Activated CD8-positive, alpha-beta memory T cell treated with anti-CD3 and anti-CD28 coated beads, Interleukin-2, amount 50 U/mL, for 1 hour (primary cell): ENCODE results near the gene PHF5A.
A peak's percentile ranks its signal among the peaks of the same experiment; 100 is the strongest.
"Not testable (repeated sequence)": the region's sequence is repeated elsewhere in the genome, so short reads cannot be mapped to it uniquely, and the experiment has no call there.

Experiments
- DNase-seq: peaks from one replicate; pipeline ENCODE4 v3.0.0-alpha.2; 2020; ENCODE audit errors: extremely low read depth

PHF5A gene

DNA sequence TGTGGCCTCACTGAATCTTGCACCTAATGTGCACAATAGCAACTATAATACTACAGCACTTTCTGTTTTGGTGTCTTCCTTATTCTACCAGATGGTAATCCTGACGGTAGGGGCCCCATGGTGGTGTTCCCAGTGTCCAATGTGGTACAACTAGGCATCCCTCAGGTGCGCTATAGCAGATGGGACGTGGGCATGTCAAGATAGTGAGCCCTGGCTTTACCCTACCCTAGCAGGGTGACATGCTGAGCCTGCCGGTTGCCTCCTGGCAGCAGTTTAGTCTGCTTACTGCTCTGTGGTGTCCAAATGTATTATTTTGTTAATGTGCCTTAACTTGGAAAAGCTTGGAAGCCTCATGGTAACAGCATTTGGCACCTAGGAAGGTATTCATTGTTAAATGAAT is 19.6 kb upstream of the PHF5A start:
- DNase-seq: no peak

DNA sequence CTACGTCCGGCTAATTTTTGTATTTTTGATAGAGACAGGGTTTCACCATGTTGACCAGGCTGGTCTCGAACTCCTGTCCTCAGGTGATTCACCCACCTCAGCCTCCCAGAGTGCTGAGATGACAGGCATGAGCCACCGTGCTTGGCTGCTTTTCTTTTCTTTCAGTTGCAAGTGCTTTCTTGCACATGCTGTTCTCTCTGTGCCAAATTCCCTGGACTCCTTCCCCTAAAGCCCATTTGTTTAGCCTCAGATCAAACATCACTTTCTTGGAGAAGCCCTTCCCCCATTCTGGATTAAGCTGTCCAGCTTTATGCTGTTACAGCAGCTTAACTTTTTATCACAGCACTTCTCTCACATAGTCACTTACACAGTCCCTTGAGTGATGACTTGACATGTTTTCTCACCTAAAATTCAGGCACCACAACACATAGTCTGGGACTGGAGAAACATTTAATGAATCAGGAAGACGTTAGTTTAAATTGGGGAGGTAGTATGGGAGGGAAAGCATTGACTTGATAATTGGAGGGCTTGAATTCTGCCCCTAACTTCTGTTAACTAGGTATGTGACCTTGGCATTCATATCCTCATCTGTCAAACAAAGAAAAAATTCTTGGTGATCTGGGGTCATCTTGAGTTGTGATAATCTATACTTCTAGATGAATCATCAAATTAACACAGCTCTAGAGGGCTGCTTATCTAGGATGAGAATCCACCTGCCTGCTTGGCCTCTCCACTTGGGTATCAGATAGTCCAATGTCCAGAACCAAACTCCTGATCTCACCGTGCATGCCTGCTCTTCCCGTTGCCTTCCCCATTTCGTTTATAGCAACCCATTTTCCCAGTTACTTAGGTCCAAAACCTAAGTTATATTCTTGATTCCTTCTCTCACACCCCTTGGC is 18.8 kb upstream of the PHF5A start:
- no peak for DNase-seq

DNA sequence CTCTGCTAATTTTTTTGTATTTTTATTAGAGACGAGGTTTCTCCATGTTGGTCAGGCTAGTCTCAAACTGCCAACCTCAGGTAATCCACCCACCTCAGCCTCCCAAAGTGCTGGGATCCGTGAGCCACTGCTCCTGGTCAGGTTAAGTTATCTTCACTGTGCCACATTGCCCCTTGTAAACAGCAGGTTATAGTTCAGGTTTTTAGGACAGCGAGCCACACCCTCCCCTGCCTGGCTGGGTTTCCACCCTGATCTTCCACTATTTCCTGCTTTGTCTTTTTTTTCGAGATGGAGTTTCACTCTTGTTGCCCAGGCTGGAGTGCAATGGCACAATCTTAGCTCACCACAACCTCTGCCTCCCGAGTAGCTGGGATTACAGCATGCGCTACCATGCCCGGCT is 16.5 kb upstream of the PHF5A start:
- no peak for DNase-seq

DNA sequence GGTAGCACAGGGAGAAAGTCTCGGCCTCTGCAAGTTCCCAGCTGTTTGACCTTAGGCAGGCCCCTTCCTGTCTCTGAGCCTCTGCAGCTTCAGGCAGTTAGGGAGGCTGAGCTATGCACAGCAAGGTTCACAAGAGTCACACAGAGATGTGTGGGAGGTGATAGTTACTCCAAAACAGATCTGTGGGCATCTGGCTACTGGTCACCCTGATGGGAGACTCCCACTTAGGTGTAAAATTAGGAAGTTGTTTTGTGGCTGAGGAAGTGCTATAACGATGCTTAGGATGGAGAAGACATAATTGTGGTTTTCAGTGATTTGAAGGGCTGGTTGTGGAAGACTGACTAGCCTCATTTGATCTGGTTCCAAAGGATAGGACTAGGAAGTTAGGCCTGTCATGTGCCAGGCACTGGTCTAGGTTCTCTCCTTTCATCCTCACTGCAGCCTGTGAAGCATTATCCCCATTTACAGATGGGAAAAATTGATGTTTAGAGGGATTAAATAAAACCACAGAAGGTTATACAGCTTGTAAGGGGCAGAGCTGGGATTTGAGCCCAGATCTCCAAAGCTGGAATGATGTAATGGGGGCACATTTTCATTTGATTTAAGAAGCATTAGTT is 13.9 kb upstream of the PHF5A start:
- no peak for DNase-seq

DNA sequence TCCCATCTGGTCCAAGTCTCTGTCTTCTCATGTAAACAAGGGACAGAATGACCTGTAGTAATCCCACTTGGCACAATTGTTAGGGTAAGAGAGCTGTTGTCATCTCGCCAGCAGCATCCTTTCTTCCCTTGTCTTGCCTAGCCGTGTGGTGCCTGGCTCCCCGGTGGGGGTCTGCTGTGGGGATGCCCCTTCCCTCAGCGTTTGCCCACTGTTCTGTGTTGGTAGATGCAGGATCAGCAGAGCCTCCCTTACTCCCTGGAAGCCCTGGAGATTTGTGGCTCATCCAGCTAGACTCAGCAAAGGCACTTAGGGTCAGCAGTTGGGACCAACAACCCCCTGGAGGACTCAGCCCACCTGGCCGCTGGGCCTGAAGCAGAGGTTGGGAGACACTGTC is 13.4 kb upstream of the PHF5A start:
- no peak for DNase-seq

DNA sequence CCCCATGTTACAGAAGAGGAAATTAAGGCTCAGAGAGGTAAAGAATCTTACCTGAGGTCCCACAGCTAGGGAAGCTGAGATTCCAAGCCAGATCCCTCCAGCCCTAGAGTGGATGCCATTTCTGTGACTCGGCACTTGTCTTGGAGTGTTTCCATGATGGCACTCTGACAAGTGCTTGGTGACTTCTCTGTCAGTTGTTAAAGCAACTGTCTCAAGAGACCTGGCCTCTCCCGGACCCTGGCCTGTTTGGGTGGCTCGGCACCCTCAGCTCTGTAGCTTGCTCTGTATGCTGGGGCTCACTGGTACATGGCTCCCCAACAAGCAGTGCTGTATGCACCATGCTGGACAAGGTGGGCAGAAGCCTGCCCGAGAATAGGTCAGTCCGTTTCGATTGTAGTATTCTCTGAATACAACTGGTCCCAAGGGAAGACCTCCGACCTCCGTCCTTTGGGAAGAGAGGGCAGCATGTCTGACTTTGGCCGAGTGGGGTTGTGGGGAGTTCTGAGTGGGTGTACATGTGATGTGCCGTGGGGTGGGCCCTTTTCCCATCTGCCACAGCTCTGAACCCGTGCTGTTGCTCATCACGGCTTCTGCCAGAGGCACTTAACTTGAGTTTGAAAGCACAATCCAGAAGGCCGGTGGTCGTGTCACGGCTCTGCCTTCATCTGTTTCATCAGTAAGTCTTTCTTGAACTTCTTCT is 12.8 kb upstream of the PHF5A start:
- DNase-seq: no peak

DNA sequence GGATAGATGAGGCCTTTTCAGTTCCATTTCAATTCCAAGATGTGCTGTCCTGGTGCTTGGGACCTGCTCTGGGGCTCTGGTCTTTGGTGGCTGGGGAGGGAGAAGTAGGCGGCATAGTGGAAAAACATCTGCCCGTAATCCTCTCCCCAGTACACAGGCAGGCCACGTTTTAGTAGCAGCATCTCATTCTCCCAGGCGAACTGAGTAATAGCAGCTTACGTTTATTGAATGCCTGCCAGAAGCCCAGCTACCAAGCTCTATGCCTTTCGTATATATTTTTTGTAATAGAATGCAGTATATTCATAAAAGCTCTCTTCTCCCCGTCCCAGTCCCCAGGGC is 11.9 kb upstream of the PHF5A start:
- no peak for DNase-seq

DNA sequence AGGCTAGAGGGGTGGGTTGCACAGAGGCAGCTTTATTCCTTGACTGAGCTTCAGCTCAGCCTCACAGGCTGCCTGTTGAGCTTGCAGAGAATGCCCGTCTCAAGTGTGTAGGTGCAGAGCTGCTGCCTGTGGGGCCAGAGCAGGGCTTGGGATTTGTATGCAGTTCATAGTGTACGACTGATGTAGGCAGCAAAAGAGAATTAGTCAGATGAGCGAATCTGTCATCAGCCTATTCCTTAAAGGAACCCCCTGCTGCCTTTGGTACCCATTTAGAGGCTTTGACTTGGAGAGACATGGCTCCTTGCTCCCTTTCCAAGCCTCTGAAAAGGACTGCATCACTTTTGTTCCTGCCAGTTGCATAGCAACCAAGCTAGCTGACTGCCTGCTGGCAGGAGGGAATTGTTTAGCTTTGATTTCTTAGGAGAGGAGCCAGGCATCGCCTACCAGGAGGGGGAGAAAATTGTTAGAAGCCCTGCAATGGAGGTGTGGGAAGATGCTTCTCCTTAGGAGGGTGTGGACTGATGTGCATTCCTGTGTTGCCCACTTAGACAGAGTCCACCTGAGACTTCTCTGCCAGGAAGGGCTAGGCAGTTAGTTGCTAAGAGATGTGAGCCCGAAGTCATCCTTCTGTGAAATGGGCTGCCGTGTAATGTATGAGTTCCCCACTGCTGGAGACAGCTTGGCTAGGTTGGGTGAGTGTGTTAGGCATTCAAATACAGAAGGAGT is 11.3 kb upstream of the PHF5A start:
- no peak for DNase-seq

DNA sequence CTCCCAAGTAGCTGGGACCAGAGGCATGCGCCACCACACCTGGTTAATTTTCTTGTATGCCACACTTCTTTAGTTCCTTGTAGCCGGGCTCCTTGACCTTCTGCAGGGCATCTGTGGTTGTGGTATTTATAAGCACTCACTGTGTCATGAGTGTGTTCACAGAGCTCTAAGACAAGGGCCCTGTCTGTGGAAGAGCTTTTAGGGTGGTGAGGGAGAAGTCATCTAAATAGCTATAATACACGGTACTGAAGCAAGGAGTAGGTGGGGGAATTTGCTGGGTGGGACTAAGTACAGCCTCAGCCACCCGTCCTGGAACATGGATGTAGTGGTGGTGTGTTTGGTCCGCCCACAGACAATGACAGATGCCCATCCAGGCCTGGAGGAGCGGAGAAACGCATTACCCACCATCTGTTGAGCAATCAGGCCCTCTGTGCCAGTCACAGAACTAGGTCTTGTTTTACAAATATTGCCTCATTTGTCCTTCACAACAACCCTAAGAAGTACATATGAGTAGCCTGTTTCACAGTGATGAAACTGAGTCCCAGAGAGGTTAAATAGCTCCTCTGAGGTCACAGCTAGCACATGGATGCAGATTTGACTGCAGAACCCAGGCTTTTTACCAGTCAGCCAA is 10.5 kb upstream of the PHF5A start:
- no peak for DNase-seq

DNA sequence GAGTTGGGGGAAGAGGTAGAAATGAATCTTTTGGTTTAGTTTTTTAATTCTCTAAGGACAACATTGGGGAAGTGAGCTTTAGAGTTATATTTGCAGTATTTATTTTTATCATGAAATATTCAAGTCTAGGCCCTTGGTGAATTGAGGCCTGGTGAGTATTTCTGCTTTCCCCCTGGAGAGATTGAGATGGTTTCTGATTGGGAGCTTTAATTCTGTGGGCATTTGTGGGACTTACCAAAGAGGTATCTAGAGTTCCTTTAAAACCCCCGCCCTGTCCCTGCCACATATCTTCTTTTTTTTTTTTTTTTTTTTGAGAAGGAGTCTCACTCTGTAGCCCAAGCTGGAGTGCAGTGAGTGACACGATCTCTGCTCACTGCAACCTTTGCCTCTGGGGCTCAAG is 10.0 kb upstream of the PHF5A start:
- DNase-seq: no peak

DNA sequence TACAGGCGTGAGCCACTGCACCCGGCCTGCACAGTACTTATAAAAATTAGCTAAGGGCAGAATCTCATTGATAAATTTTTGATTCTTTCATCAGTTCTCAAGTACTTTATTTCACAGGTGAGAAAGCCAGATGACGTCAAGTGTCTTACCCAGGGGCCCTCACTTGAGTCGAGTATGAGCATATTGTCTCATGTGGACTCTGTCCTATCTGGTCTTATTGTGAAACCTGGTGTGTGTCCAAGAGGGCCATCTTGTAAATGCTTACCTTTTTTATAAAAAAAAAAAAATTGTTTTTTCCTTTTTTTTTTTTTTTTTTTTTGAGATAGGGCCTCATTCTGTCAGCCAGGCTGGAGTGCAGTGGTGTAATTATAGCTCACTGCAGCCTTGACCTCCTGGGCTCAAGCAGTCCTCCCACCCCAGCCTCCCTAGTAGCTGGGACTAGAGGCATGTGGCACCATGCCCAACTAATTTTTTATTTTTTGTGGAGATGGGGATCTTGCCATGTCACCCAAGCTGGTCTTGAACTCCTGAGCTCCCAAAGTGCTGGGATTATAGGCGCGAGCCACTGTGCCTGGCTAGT is 6.5 kb upstream of the PHF5A start:
- DNase-seq: no peak

DNA sequence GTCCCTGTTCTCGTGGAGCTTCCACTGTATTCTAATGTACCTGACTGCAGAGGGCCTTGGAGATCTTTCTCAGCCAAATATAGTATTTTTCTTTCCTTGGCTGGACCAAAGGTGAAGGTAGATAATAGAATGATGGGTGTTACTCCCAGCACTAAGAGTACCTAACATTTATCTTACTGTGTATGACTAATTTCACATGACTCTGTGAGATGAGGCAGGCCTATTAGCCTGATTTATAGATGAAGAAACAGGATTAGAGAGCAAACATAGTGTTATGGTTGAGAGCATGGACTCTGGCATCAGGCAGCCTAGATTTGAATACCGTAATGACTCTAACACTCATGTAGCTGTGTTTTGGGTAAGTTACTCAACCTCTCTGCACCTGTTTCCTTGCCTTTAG is 3.1 kb upstream of the PHF5A start:
- DNase-seq: no peak

DNA sequence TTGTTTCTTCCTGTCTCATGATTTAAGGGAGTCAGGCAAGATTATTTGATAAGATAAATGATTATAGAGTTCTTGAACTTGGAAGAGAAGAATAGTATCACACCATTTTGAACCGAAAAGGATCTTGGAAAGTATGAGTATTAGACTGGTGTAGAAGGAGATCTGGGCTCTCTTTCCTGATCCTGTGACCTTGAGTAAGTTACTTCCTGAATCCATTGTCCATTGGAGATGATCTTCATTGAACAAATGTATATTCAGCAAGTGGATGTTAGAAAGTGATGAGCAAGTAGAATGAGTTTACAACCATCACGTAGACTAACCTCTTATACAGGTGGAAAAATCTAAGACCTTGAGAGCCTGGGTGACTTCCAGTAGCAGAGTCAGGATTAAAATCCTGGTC is 2.4 kb upstream of the PHF5A start:
- no peak for DNase-seq

DNA sequence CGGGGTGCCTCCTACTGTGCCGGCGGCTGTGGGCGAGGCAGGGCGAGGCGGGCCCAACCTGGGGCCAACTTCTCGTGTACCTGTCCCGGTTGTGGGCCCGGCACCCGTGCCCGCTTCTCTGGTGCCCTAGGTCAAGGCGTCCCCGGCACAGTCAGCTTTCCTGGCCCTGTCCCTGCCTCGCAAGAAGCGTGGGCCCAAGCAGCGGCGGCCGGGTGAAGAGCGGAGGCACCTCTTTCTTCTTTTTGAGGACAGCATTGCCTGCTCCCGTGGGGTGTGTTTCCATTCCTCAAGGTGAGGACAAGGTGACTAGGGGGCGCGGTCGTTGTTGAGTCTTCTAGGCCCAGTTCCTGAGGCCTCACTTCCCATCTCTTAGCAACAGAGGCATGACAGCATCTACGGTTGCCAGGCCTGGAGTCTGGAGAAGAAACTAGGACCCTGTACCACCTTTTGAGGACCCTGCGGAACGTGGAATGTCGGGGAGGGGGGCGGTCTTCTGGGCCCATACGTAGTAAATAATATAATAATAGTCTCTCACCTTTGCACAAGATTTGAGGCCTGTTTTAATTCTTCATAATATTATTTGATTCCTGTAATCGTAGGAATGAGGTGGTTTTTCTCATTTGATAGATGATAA is 843 bp upstream of the PHF5A start:
- DNase-seq: no peak

DNA sequence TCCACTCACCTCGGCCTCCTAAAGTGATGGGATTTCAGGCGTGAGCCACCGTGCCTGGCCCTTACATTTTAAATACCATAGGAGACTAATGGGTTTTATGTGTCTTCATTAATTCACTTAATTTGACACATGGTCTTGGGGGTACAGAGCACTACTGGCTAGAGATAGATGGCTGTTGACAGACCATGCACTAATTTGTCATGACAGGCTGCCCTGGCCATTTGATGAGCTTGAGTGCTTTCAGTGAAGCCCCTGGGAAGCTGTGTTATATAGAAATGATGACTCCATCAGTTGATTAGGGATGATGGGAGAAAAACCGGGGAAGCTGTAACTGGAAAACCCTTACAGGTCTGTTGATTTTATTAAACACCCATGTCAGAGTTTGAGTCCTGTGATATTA is 6.6 kb downstream of the PHF5A start:
- DNase-seq: no peak

DNA sequence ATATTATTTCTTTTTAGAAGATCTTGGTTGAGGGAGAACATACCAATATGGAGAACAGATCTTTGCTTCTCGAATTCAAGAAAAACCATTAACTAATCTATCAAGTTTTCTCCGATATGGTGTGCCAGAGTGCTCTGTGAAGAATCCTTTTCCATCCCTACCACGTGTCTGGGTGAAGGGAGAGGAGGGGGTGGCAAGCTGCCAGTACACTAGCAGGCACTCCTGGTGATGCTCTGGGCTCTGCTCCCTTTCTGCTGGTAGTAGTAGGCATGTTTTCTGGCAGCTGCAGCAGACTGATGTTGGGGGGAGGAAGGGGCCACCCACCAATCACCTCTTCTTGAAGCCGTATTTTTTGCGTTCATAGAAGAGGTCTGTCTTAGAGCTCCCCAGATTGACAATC is 8.4 kb downstream of the PHF5A start:
- DNase-seq: not testable (repeated sequence)

DNA sequence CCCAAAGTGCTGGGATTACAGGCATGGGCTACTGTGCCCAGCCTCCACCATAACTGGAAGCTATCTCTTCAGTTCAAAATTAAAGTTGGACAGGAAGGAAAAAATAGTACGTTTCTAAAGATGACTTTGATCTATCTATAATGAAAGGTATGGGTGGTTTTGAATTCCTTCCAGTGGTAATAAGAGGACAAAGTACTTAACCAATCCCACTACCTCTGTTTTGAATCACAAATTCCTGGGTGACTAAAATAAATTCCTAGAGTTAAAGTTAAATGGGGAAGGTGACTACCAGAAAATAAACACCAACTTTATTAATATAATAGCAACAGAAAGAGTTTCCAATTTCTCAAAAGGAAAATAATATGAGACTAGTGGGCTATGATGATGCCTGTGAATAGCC is 9.1 kb downstream of the PHF5A start:
- DNase-seq: no peak

DNA sequence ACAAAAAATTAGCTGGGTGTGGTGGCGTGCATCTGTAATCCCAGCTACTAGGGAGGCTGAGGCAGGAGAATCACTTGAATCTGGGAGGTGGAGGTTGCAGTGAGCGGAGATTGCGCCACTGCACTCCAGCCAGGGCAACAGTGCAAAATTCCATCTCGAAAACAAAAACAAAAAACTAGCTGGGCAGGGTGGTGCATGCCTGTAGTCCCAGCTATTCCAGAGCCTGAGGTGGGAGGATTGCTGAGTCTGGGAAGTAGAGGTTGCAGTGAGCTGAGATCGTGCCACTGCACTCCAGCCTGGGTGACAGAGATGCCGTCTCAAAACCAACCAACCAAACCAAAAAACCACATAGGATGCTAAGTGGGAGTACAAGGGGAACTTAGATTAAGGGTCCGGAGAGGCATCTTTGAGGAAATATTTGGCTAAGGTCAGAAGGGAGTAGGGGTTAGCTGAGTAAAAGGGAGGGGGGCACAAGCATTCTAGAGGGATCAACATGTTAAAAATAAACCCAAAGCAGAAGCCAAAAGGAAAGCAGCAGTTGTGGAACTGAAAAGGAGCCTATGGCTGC is 10.2 kb downstream of the PHF5A start:
- DNase-seq: no peak

DNA sequence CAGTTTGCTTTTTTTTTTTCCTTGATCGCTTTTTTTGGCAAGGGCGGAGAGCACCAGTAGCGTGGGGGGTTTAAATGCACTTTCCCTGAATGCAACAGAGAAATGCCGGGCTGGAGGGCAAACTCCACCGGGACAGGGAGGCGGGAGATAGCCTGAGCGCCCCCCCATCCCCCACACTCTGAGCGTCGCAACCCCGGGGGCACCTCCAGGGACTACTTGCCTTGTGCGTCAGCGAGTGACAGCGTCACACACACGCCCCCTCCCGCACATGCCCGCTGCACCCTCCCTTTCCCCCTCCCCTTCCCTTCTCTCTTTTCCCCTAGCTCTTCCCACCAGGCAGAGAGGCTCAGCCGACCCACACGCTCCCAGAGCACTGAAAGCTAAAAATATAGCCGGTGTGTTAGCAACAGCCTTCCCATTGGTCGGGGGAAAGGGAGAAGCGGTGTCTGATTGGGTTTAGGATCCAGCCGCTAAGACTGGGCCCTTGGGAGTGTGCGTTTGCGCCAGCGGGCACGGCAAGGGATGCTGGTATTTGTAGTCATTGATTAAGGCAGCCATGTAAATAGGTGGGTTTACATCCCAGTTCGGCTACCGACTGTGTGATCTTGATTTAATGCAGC is 20.2 kb downstream of the PHF5A start:
- DNase-seq: peak; percentile 82
